ENCODE measurements around the gene UBE3A. TPM values are rescaled to one million over a fixed set of nuclear protein-coding genes. Genes with fewer than 3 reads are reported as not detected.
"Not testable (repeated sequence)": the region's sequence is repeated elsewhere in the genome, so short reads cannot be mapped to it uniquely, and the experiment has no call there.

Gene UBE3A
- total RNA-seq, 1 donor, result 91.2 TPM

GRCh38 chr15:25415217-25415616 is 23.6 kb downstream of the UBE3A start:
- no peak for TF ChIP-seq CTCF (IDR thresholded peaks at IDR 0.05; ENCODE audit: extremely low read depth, low read depth, low read length)
- Histone ChIP-seq H2AFZ (ENCODE audit: low read length) (no peak overlapping the region), H4K20me1 (ENCODE audit: insufficient read depth, low read length) (peaks cover 73% of the 10 kb centered on the region), H3K4me2 (ENCODE audit: insufficient read depth, low read length) (no peak overlapping the region), H3K27ac (ENCODE audit: low read depth, low read length) (no peak overlapping the region), H3K9me3 (ENCODE audit: low read depth, low read length) (no peaks in the 10 kb centered on the region), H3K4me1 (ENCODE audit: insufficient read depth, low read length) (peaks cover 4% of the 10 kb centered on the region), H3K36me3 (ENCODE audit: insufficient read depth, low read length) (no peaks in the 10 kb centered on the region), H3K4me3 (ENCODE audit: insufficient read depth, low read length) (no peak overlapping the region), H3K79me2 (ENCODE audit: insufficient read depth, low read length) (peaks cover 100% of the 10 kb centered on the region), H3K27me3 (ENCODE audit: insufficient read depth, low read length) (no peaks in the 10 kb centered on the region)
- no peak for DNase-seq (ENCODE audit: insufficient read length, low spot score, missing footprints)

- peaks cover 60% of the 10 kb centered on the region for H4K20me1 ChIP-seq (ENCODE audit: insufficient read depth, low read length)
Observed at GRCh38 chr15:25410649-25411048, 28.2 kb downstream of the UBE3A start.

GRCh38 chr15:25409731-25410130 is 29.1 kb downstream of the UBE3A start:
- H3K9me3 ChIP-seq (ENCODE audit: low read depth, low read length); H3K27ac ChIP-seq (ENCODE audit: low read depth, low read length); DNase-seq (ENCODE audit: insufficient read length, low spot score, missing footprints); H3K36me3 ChIP-seq (ENCODE audit: insufficient read depth, low read length); H3K27me3 ChIP-seq (ENCODE audit: insufficient read depth, low read length); H3K4me1 ChIP-seq (ENCODE audit: insufficient read depth, low read length); H2AFZ ChIP-seq (ENCODE audit: low read length); H3K4me3 ChIP-seq (ENCODE audit: insufficient read depth, low read length); H3K4me2 ChIP-seq (ENCODE audit: insufficient read depth, low read length): not testable (repeated sequence)
- Histone ChIP-seq H3K79me2 (ENCODE audit: insufficient read depth, low read length) (peaks cover 96% of the 10 kb centered on the region), H4K20me1 (ENCODE audit: insufficient read depth, low read length) (peaks cover 51% of the 10 kb centered on the region)

More at GRCh38 chr15:25410649-25411048, 28.2 kb downstream of the UBE3A start:
- Histone ChIP-seq H3K4me2 (ENCODE audit: insufficient read depth, low read length) (no peak overlapping the region), H2AFZ (ENCODE audit: low read length) (no peak overlapping the region), H3K36me3 (ENCODE audit: insufficient read depth, low read length) (no peaks in the 10 kb centered on the region), H3K79me2 (ENCODE audit: insufficient read depth, low read length) (peaks cover 96% of the 10 kb centered on the region), H3K4me3 (ENCODE audit: insufficient read depth, low read length) (no peak overlapping the region), H3K27ac (ENCODE audit: low read depth, low read length) (no peak overlapping the region), H3K9me3 (ENCODE audit: low read depth, low read length) (no peaks in the 10 kb centered on the region), H3K27me3 (ENCODE audit: insufficient read depth, low read length) (no peaks in the 10 kb centered on the region), H3K4me1 (ENCODE audit: insufficient read depth, low read length) (peaks cover 4% of the 10 kb centered on the region)
- no peak for DNase-seq (ENCODE audit: insufficient read length, low spot score, missing footprints)
- TF ChIP-seq CTCF (IDR thresholded peaks at IDR 0.05; ENCODE audit: extremely low read depth, low read depth, low read length), result no peak

GRCh38 chr15:25408929-25409328 is 29.9 kb downstream of the UBE3A start:
- Histone ChIP-seq H3K36me3 (ENCODE audit: insufficient read depth, low read length) (no peaks in the 10 kb centered on the region), H3K9me3 (ENCODE audit: low read depth, low read length) (no peaks in the 10 kb centered on the region), H3K27ac (ENCODE audit: low read depth, low read length) (no peak overlapping the region), H3K27me3 (ENCODE audit: insufficient read depth, low read length) (no peaks in the 10 kb centered on the region), H3K4me3 (ENCODE audit: insufficient read depth, low read length) (no peak overlapping the region), H4K20me1 (ENCODE audit: insufficient read depth, low read length) (peaks cover 43% of the 10 kb centered on the region), H2AFZ (ENCODE audit: low read length) (no peak overlapping the region), H3K79me2 (ENCODE audit: insufficient read depth, low read length) (peaks cover 94% of the 10 kb centered on the region), H3K4me1 (ENCODE audit: insufficient read depth, low read length) (peaks cover 4% of the 10 kb centered on the region), H3K4me2 (ENCODE audit: insufficient read depth, low read length) (no peak overlapping the region)
- TF ChIP-seq CTCF (IDR thresholded peaks at IDR 0.05; ENCODE audit: extremely low read depth, low read depth, low read length), result no peak
- DNase-seq (ENCODE audit: insufficient read length, low spot score, missing footprints), result no peak

Data from osteoblast (primary cell).